Colonic mucosa (tissue), 4 donors: ENCODE data around the gene PSMC5. TPM values are rescaled to one million over a fixed set of nuclear protein-coding genes. Genes with fewer than 3 reads are reported as not detected.

Experiments
- DNase-seq: peaks from one replicate; pipeline ENCODE4 v3.0.0-alpha.2; 2020
- H3K27ac ChIP-seq: fragments of 200-600 bp; one replicate; pipeline ENCODE4 v1.8.0; 2021
- H3K27me3 ChIP-seq: fragments of 200-600 bp; one replicate; pipeline ENCODE4 v1.8.0; 2021
- H3K36me3 ChIP-seq: fragments of 200-600 bp; one replicate; pipeline ENCODE4 v1.8.0; 2021
- H3K4me1 ChIP-seq: fragments of 200-600 bp; one replicate; pipeline ENCODE4 v1.8.0; 2021; ENCODE audit warnings: mild to moderate bottlenecking
- H3K4me3 ChIP-seq: fragments of 200-600 bp; one replicate; pipeline ENCODE4 v1.8.0; 2021
- H3K9ac ChIP-seq, 2 donors: one replicate each; pipeline ENCODE4 v1.7.0; 2013; ENCODE audit warnings: control low read depth in 2 of 2, low read depth in 2 of 2, low read length in 2 of 2
- H3K9me3 ChIP-seq: fragments of 200-600 bp; one replicate; pipeline ENCODE4 v1.8.0; 2021
- CTCF ChIP-seq: fragments of 200-600 bp; IDR thresholded peaks from one replicate; pipeline ENCODE4 v1.8.0; 2022; ENCODE audit warnings: antibody characterized with exemption, mild to moderate bottlenecking
- intact Hi-C: fragments of 100-400 bp; cut with DNase I; formaldehyde crosslinking; loops from one replicate; pipeline ENCODE4 v1.14.1; 2022
- total RNA-seq, 2 donors: library from RNA; stranded (reverse); fragmentation: NEBNext Ultra II Directional in 1 of 2; extraction: Animal tissue kit (Norgen Biotek cat#: 25700) in 1 of 2; gene quantifications; one replicate each; pipeline ENCODE4 v1.2.1, GENCODE V29; 2021
- donor health status: healthy.
- donor health status: DM: no; HTN: no; CAD: no.
- donor health status: DM: no; HTN: no; CAD: no.

PSMC5 gene
- total RNA-seq, 2 donors from 2014 or later: 86.1 to 138 TPM

DNA sequence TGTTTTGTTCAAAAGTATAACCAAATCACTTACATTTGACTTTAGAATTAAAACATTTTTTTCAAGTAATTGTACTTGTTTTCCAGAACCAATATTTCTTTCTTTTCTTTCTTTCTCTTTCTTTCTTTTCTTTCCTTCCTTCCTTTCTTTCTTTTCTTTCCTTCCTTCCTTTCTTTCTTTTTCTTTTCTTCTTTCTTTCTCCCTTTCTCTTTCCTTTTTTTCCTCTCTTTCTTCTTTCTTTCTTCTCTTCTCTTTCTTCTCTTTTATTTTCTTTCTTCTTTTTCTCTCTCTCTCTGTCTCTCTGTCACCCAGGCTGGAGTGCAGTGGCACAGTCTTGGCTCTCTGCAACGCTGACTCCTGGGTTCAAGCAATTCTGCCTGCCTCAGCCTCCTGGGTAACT is 26.4 kb upstream of the PSMC5 start:
- no peak for TF ChIP-seq CTCF
- intact Hi-C loops: no loop called here
- peaks cover 34% of the 10 kb centered on the region for H3K36me3 ChIP-seq

GRCh38 chr17:63804328-63804727 is 22.9 kb upstream of the PSMC5 start:
- H3K4me3 ChIP-seq: no peak overlapping the region
- H3K27ac ChIP-seq: no peak overlapping the region
- intact Hi-C loops: no loop called here
- no peak for TF ChIP-seq CTCF
- peaks cover 21% of the 10 kb centered on the region for H3K36me3 ChIP-seq
- H3K9me3 ChIP-seq: no peaks in the 10 kb centered on the region
- H3K27me3 ChIP-seq: no peaks in the 10 kb centered on the region
- no peaks in the 10 kb centered on the region for H3K4me1 ChIP-seq
- no peak for DNase-seq
- no peak overlapping the region for H3K9ac ChIP-seq

More for the DNA sequence above, 26.4 kb upstream of the PSMC5 start:
- Histone ChIP-seq H3K4me3 (no peak overlapping the region), H3K9ac (no peak overlapping the region), H3K27ac (no peak overlapping the region), H3K27me3 (no peaks in the 10 kb centered on the region), H3K4me1 (no peaks in the 10 kb centered on the region), H3K9me3 (no peaks in the 10 kb centered on the region)
- DNase-seq: no peak

DNA sequence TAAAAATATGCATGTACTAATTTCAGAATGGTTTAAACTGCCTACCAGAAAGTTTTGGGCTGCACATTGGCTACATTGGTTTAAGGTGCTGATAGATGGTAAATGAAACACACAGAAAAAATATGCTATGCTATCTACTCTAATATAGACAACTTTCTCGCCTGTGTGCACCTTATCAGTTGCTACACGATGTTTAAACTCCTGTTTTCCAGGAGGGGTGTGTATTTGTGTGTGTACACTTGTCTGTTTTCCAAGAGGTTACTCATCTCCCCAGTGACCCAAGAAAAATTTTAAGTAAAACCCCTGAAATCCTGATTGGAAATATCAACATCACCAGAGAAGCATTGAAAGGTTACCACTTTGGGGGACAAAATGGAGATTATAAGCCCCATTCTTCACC is 21.6 kb upstream of the PSMC5 start:
- DNase-seq: no peak
- no peak overlapping the region for H3K27ac ChIP-seq
- intact Hi-C loops: no loop called here
- peaks cover 12% of the 10 kb centered on the region for H3K36me3 ChIP-seq
- H3K9me3 ChIP-seq: no peaks in the 10 kb centered on the region
- no peak overlapping the region for H3K9ac ChIP-seq
- H3K4me3 ChIP-seq: no peak overlapping the region
- no peak for TF ChIP-seq CTCF
- no peaks in the 10 kb centered on the region for H3K27me3 ChIP-seq
- H3K4me1 ChIP-seq: no peaks in the 10 kb centered on the region

DNA sequence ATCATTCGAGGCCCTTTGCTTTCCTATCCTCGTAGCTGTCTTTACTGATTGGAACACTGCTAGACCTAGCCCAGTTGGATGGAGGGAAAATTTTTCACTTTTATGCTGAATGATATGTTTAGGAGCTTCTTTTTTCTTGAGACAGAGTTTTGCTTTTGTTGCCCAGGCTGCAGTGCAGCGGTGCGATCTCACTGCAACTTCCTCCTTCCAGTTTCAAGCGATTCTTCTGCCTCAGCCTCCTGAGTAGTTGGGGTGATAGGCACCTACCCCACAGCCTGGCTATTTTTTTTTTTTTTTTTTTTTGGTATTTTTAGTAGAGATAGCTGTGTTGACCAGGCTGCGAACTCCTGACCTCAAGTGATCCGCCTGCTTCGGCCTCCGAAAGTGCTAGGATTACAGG is 17.3 kb upstream of the PSMC5 start:
- H3K9ac ChIP-seq: no peak overlapping the region
- TF ChIP-seq CTCF: no peak
- H3K36me3 ChIP-seq: peaks cover 14% of the 10 kb centered on the region
- no peaks in the 10 kb centered on the region for H3K4me1 ChIP-seq
- no peaks in the 10 kb centered on the region for H3K9me3 ChIP-seq
- H3K4me3 ChIP-seq: no peak overlapping the region
- intact Hi-C loops: no loop called here
- no peaks in the 10 kb centered on the region for H3K27me3 ChIP-seq
- H3K27ac ChIP-seq: no peak overlapping the region
- DNase-seq: no peak

- TF ChIP-seq CTCF: no peak
- H3K9ac ChIP-seq: no peak overlapping the region
- no peak overlapping the region for H3K4me3 ChIP-seq
- intact Hi-C loops: no loop called here
- H3K27ac ChIP-seq: no peak overlapping the region
- H3K36me3 ChIP-seq: peaks cover 24% of the 10 kb centered on the region
- H3K4me1 ChIP-seq: no peaks in the 10 kb centered on the region
- no peaks in the 10 kb centered on the region for H3K9me3 ChIP-seq
- DNase-seq: no peak
- no peaks in the 10 kb centered on the region for H3K27me3 ChIP-seq
Measured at GRCh38 chr17:63816123-63816522, 11.1 kb upstream of the PSMC5 start.

- intact Hi-C loops: no loop called here
- Histone ChIP-seq H3K27me3 (no peaks in the 10 kb centered on the region), H3K36me3 (peaks cover 18% of the 10 kb centered on the region), H3K4me3 (no peak overlapping the region), H3K9ac (no peak overlapping the region), H3K4me1 (no peaks in the 10 kb centered on the region), H3K9me3 (no peaks in the 10 kb centered on the region), H3K27ac (no peak overlapping the region)
- DNase-seq: no peak
- no peak for TF ChIP-seq CTCF
Measured at GRCh38 chr17:63816669-63817068, 10.6 kb upstream of the PSMC5 start.
